Right atrium auricular region (tissue), 2 donors: ENCODE data around the gene BGLAP. TPM values are rescaled to one million over a fixed set of nuclear protein-coding genes. Genes with fewer than 3 reads are reported as not detected.

Source experiments
- DNase-seq: peaks from one replicate; pipeline ENCODE4 v3.0.0-alpha.2; 2019; ENCODE audit warnings: low spot score
- H3K27ac ChIP-seq, 2 donors: fragments of 200-600 bp; sonication (generic); 1 replicate in 1 of 2; 2 replicates in 1 of 2; pipeline ENCODE4 v1.5.1; 2016 to 2019
- H3K27me3 ChIP-seq, 2 donors: fragments of 200-600 bp; sonication (generic); one replicate each; pipeline versions ENCODE4 v1.5.1 to v1.6.0; 2017 to 2019
- H3K36me3 ChIP-seq: fragments of 200-600 bp; sonication (generic); one replicate; pipeline ENCODE4 v1.5.1; 2016
- H3K4me1 ChIP-seq, 2 donors: fragments of 200-600 bp; sonication (generic); one replicate each; pipeline versions ENCODE4 v1.5.1 to v1.6.0; 2017 to 2019
- H3K4me3 ChIP-seq, 2 donors: fragments of 200-600 bp; sonication (generic); 1 replicate in 1 of 2; 2 replicates in 1 of 2; pipeline ENCODE4 v1.5.1; 2017 to 2019; ENCODE audit warnings: mild to moderate bottlenecking in 1 of 2, moderate library complexity in 1 of 2
- H3K9me3 ChIP-seq, 2 donors: fragments of 200-600 bp; sonication (generic); one replicate each; pipeline ENCODE4 v1.5.1; 2019
- CTCF ChIP-seq, 2 donors: fragments of 200-600 bp; sonication (generic); IDR thresholded peaks; one replicate each; pipeline ENCODE4 v1.5.1; 2019; ENCODE audit warnings: antibody characterized with exemption in 2 of 2
- total RNA-seq, 2 donors: library from RNA; depleted of rRNA; stranded (reverse); fragments of >200 nt; gene quantifications; one replicate each; pipeline ENCODE4 v1.1.0, GENCODE V29; 2016

BGLAP gene
- total RNA-seq, 2 donors from 2014 or later, result not detected

GRCh38 chr1:156286061-156286460 lies 44.1 kb downstream of the BGLAP start:
- no peak overlapping the region for H3K27ac ChIP-seq
- H3K9me3 ChIP-seq, result no peaks in the 10 kb centered on the region
- no peak for DNase-seq
- H3K4me3 ChIP-seq, result no peak overlapping the region
- no peaks in the 10 kb centered on the region for H3K36me3 ChIP-seq
- peaks cover 0 to 23% of the 10 kb centered on the region in 2 donors for H3K4me1 ChIP-seq
- no peaks in the 10 kb centered on the region for H3K27me3 ChIP-seq
- TF ChIP-seq CTCF (IDR thresholded peaks at IDR 0.05), result no peak

GRCh38 chr1:156289857-156290256 lies 47.9 kb downstream of the BGLAP start:
- TF ChIP-seq CTCF (IDR thresholded peaks at IDR 0.05), result no peak
- no peaks in the 10 kb centered on the region for H3K36me3 ChIP-seq
- no peaks in the 10 kb centered on the region for H3K9me3 ChIP-seq
- no peak overlapping the region for H3K4me3 ChIP-seq
- no peaks in the 10 kb centered on the region for H3K27me3 ChIP-seq
- peaks cover 0 to 14% of the 10 kb centered on the region in 2 donors for H3K4me1 ChIP-seq
- H3K27ac ChIP-seq, result no peak overlapping the region
- DNase-seq, result no peak

- no peak for TF ChIP-seq CTCF (IDR thresholded peaks at IDR 0.05)
- peaks cover 0 to 19% of the 10 kb centered on the region in 2 donors for H3K4me1 ChIP-seq
- peak overlapping the region; percentile 35 to 46 for H3K4me3 ChIP-seq
- no peaks in the 10 kb centered on the region for H3K9me3 ChIP-seq
- H3K27ac ChIP-seq, result peak overlapping the region; percentile 80 to 83
- no peaks in the 10 kb centered on the region for H3K36me3 ChIP-seq
- H3K27me3 ChIP-seq, result no peaks in the 10 kb centered on the region
- peak; percentile 95 for DNase-seq
These were observed 49.5 kb downstream of the BGLAP start for GRCh38 chr1:156291226-156292061.

Other genes with a start within 250 kb of the BGLAP start
- gene SSR2, start 221.2 kb upstream of the BGLAP start, total RNA-seq, result 100 to 1,000 TPM in 1 of 2 donors, 10 to 100 TPM in 1; 87.6 to 206 TPM
- gene UBQLN4, start 188.4 kb upstream of the BGLAP start, total RNA-seq, result 10 to 100 TPM; 14.6 to 25.9 TPM
- gene LAMTOR2, start 187.4 kb upstream of the BGLAP start, total RNA-seq, result 10 to 100 TPM; 46.1 to 50.7 TPM
- under 1 TPM in 1 of 2 donors, not detected in 1; 0.98 TPM for gene RAB25, start 181.0 kb upstream of the BGLAP start, total RNA-seq
- under 1 TPM; 0.15 to 0.47 TPM for gene MEX3A, start 159.7 kb upstream of the BGLAP start, total RNA-seq
- gene LMNA, start 127.5 kb upstream of the BGLAP start, total RNA-seq, result 100 to 1,000 TPM; 258 to 273 TPM
- 1 to 10 TPM; 2.0 to 4.2 TPM for gene SEMA4A, start 88.6 kb upstream of the BGLAP start, total RNA-seq
- 10 to 100 TPM; 15.5 to 18.5 TPM for gene SLC25A44, start 48.1 kb upstream of the BGLAP start, total RNA-seq
- 10 to 100 TPM; 81.8 to 88.3 TPM for gene PMF1, start 29.2 kb upstream of the BGLAP start, total RNA-seq
- not detected for gene PAQR6, start 5.9 kb downstream of the BGLAP start, total RNA-seq
- 10 to 100 TPM; 55.4 to 72.8 TPM for gene SMG5, start 40.6 kb downstream of the BGLAP start, total RNA-seq
- 1 to 10 TPM in 1 of 2 donors, under 1 TPM in 1; 0.96 to 1.0 TPM for gene TMEM79, start 42.1 kb downstream of the BGLAP start, total RNA-seq
- 10 to 100 TPM; 26.3 to 27.4 TPM for gene GLMP, start 53.5 kb downstream of the BGLAP start, total RNA-seq
- gene VHLL, start 57.1 kb downstream of the BGLAP start, total RNA-seq, result not detected
- gene CCT3, start 96.1 kb downstream of the BGLAP start, total RNA-seq, result 100 to 1,000 TPM; 102 to 146 TPM
- gene TSACC, start 96.3 kb downstream of the BGLAP start, total RNA-seq, result not detected
- not detected for gene RHBG, start 127.0 kb downstream of the BGLAP start, total RNA-seq